Stimulated activated naive B cell treated with anti-CD40 and anti-IgM and Interleukin-4, amounts not matched to agents 10 μg/mL and 1 μg/mL and 100 μg/mL, for 72 hours (primary cell): ENCODE results near the gene LONRF3.
"Not testable (repeated sequence)": the region's sequence is repeated elsewhere in the genome, so short reads cannot be mapped to it uniquely, and the experiment has no call there.

Experiments
- ATAC-seq, 2 donors: fragments of 150-1000 bp; cut with Tn5 transposase; replicated peaks; 2 replicates each; pipeline ENCODE4 v1.10.0; 2021; ENCODE audit warnings: moderate library complexity in 1 of 2
- DNase-seq: peaks from one replicate; pipeline ENCODE4 v3.0.0; 2021
- H3K27ac Mint-ChIP-seq: one replicate; pipeline ENCODE4 v1.8.0; 2022; ENCODE audit warnings: mild to moderate bottlenecking, mixed read lengths
- H3K27me3 Mint-ChIP-seq, 2 donors: one replicate each; pipeline ENCODE4 v1.8.0; 2022; ENCODE audit warnings: mixed read lengths in 2 of 2
- H3K36me3 Mint-ChIP-seq, 2 donors: one replicate each; pipeline ENCODE4 v1.8.0; 2022; ENCODE audit warnings: mixed read lengths in 2 of 2, mild to moderate bottlenecking in 1 of 2
- H3K4me1 Mint-ChIP-seq, 2 donors: one replicate each; pipeline ENCODE4 v1.8.0; 2022; ENCODE audit warnings: mixed read lengths in 2 of 2, mild to moderate bottlenecking in 1 of 2
- H3K4me3 Mint-ChIP-seq, 2 donors: one replicate each; pipeline ENCODE4 v1.8.0; 2022; ENCODE audit warnings: mild to moderate bottlenecking in 2 of 2, mixed read lengths in 2 of 2, moderate library complexity in 1 of 2
- H3K9me3 Mint-ChIP-seq, 2 donors: one replicate each; pipeline ENCODE4 v1.8.0; 2022; ENCODE audit warnings: mixed read lengths in 2 of 2, mild to moderate bottlenecking in 1 of 2

LONRF3 gene

GRCh38 chrX:118974908-118975671 lies 672 bp downstream of the LONRF3 start:
- Mint-ChIP-seq H3K4me3 (peak overlapping the region; percentile 80 to 85), H3K36me3 (peaks cover 0 to 4% of the 10 kb centered on the region in 2 donors), H3K27ac (peak overlapping the region; percentile 80), H3K4me1 (peaks cover 10 to 29% of the 10 kb centered on the region in 2 donors), H3K9me3 (no peaks in the 10 kb centered on the region), H3K27me3 (peaks cover 29 to 31% of the 10 kb centered on the region in 2 donors)
- peak; percentile 45 to 56 for ATAC-seq
- peak; percentile 21 for DNase-seq

GRCh38 chrX:118975831-118976598 lies 1.6 kb downstream of the LONRF3 start:
- ATAC-seq = peak; percentile 43 to 65
- peak overlapping the region; percentile 80 for H3K27ac Mint-ChIP-seq
- H3K36me3 Mint-ChIP-seq = peaks cover 0 to 4% of the 10 kb centered on the region in 2 donors
- no peaks in the 10 kb centered on the region for H3K9me3 Mint-ChIP-seq
- peaks cover 24 to 27% of the 10 kb centered on the region in 2 donors for H3K27me3 Mint-ChIP-seq
- DNase-seq = peak; percentile 28
- H3K4me1 Mint-ChIP-seq = peaks cover 10 to 35% of the 10 kb centered on the region in 2 donors
- peak overlapping the region; percentile 80 to 85 for H3K4me3 Mint-ChIP-seq

- DNase-seq (peak; percentile 7), ATAC-seq (peak; percentile 5 to 24)
- Mint-ChIP-seq H3K27ac (no peak overlapping the region), H3K27me3 (peaks cover 23 to 27% of the 10 kb centered on the region in 2 donors), H3K4me3 (peak overlapping the region; percentile 80 to 85), H3K9me3 (no peaks in the 10 kb centered on the region), H3K36me3 (peaks cover 0 to 4% of the 10 kb centered on the region in 2 donors), H3K4me1 (peaks cover 10 to 35% of the 10 kb centered on the region in 2 donors)
Measured at GRCh38 chrX:118976599-118977340, 2.4 kb downstream of the LONRF3 start.

GRCh38 chrX:118977424-118977823 lies 3.0 kb downstream of the LONRF3 start:
- peaks cover 10 to 35% of the 10 kb centered on the region in 2 donors for H3K4me1 Mint-ChIP-seq
- DNase-seq (no peak), ATAC-seq (no peak)
- no peak overlapping the region for H3K27ac Mint-ChIP-seq
- H3K4me3 Mint-ChIP-seq = no peak overlapping the region
- H3K9me3 Mint-ChIP-seq = no peaks in the 10 kb centered on the region
- H3K27me3 Mint-ChIP-seq = peaks cover 19 to 27% of the 10 kb centered on the region in 2 donors
- H3K36me3 Mint-ChIP-seq = peaks cover 3 to 4% of the 10 kb centered on the region in 2 donors

- no peak for ATAC-seq
Measured at GRCh38 chrX:118978451-118978850, 4.0 kb downstream of the LONRF3 start.

GRCh38 chrX:118980761-118981160 lies 6.3 kb downstream of the LONRF3 start:
- DNase-seq = no peak
- Mint-ChIP-seq H3K4me3 (no peak overlapping the region), H3K4me1 (peaks cover 2 to 9% of the 10 kb centered on the region in 2 donors), H3K9me3 (no peaks in the 10 kb centered on the region), H3K36me3 (peaks cover 2 to 3% of the 10 kb centered on the region in 2 donors), H3K27me3 (peaks cover 3 to 8% of the 10 kb centered on the region in 2 donors), H3K27ac (no peak overlapping the region)
- no peak for ATAC-seq

More at GRCh38 chrX:118978451-118978850, 4.0 kb downstream of the LONRF3 start:
- Mint-ChIP-seq H3K36me3 (peaks cover 3 to 4% of the 10 kb centered on the region in 2 donors), H3K27me3 (peaks cover 17 to 18% of the 10 kb centered on the region in 2 donors), H3K27ac (no peak overlapping the region), H3K4me1 (peaks cover 10 to 30% of the 10 kb centered on the region in 2 donors), H3K4me3 (no peak overlapping the region), H3K9me3 (no peaks in the 10 kb centered on the region)
- DNase-seq = no peak

- H3K36me3 Mint-ChIP-seq = peaks cover 0 to 3% of the 10 kb centered on the region in 2 donors
- no peak overlapping the region for H3K27ac Mint-ChIP-seq
- H3K9me3 Mint-ChIP-seq = no peaks in the 10 kb centered on the region
- no peak for ATAC-seq
- H3K4me3 Mint-ChIP-seq = no peak overlapping the region
- H3K4me1 Mint-ChIP-seq = peaks cover 0 to 6% of the 10 kb centered on the region in 2 donors
- DNase-seq = no peak
- H3K27me3 Mint-ChIP-seq = peaks cover 0 to 7% of the 10 kb centered on the region in 2 donors
Measured at GRCh38 chrX:118983513-118983912, 9.1 kb downstream of the LONRF3 start.

GRCh38 chrX:118988911-118989310 lies 14.5 kb downstream of the LONRF3 start:
- Mint-ChIP-seq H3K27ac (no peak overlapping the region), H3K9me3 (peaks cover 2 to 4% of the 10 kb centered on the region in 2 donors), H3K4me1 (peaks cover 7% of the 10 kb centered on the region in 2 donors), H3K4me3 (no peak overlapping the region), H3K36me3 (peaks cover 6 to 7% of the 10 kb centered on the region in 2 donors), H3K27me3 (peaks cover 9 to 19% of the 10 kb centered on the region in 2 donors)
- DNase-seq = no peak
- ATAC-seq = no peak

- peaks cover 2 to 4% of the 10 kb centered on the region in 2 donors for H3K9me3 Mint-ChIP-seq
- no peak overlapping the region for H3K4me3 Mint-ChIP-seq
- no peak for ATAC-seq
- no peak overlapping the region for H3K27ac Mint-ChIP-seq
- H3K4me1 Mint-ChIP-seq = peaks cover 7% of the 10 kb centered on the region in 2 donors
- peaks cover 6 to 7% of the 10 kb centered on the region in 2 donors for H3K36me3 Mint-ChIP-seq
- peaks cover 9 to 19% of the 10 kb centered on the region in 2 donors for H3K27me3 Mint-ChIP-seq
- no peak for DNase-seq
Measured at GRCh38 chrX:118989886-118990285, 15.5 kb downstream of the LONRF3 start.

GRCh38 chrX:118990512-118991227 lies 16.3 kb downstream of the LONRF3 start:
- H3K27me3 Mint-ChIP-seq = peaks cover 17 to 24% of the 10 kb centered on the region in 2 donors
- H3K9me3 Mint-ChIP-seq = peaks cover 2 to 4% of the 10 kb centered on the region in 2 donors
- no peak overlapping the region for H3K27ac Mint-ChIP-seq
- ATAC-seq (no peak), DNase-seq (no peak)
- peaks cover 7% of the 10 kb centered on the region in 2 donors for H3K4me1 Mint-ChIP-seq
- H3K4me3 Mint-ChIP-seq = no peak overlapping the region
- H3K36me3 Mint-ChIP-seq = peaks cover 7 to 8% of the 10 kb centered on the region in 2 donors

- not testable (repeated sequence) for DNase-seq, ATAC-seq
Measured at GRCh38 chrX:118992441-118993121, 18.2 kb downstream of the LONRF3 start.

GRCh38 chrX:119003462-119003861 lies 29.0 kb downstream of the LONRF3 start:
- H3K9me3 Mint-ChIP-seq = no peaks in the 10 kb centered on the region
- H3K4me3 Mint-ChIP-seq = no peak overlapping the region
- no peak overlapping the region for H3K27ac Mint-ChIP-seq
- H3K4me1 Mint-ChIP-seq = peaks cover 0 to 2% of the 10 kb centered on the region in 2 donors
- no peak for DNase-seq
- no peak for ATAC-seq
- peaks cover 9 to 21% of the 10 kb centered on the region in 2 donors for H3K27me3 Mint-ChIP-seq
- no peaks in the 10 kb centered on the region for H3K36me3 Mint-ChIP-seq

More at GRCh38 chrX:118992441-118993121, 18.2 kb downstream of the LONRF3 start:
- H3K27me3 Mint-ChIP-seq = peaks cover 18 to 24% of the 10 kb centered on the region in 2 donors
- H3K4me1 Mint-ChIP-seq, H3K9me3 Mint-ChIP-seq, H3K27ac Mint-ChIP-seq, H3K36me3 Mint-ChIP-seq, H3K4me3 Mint-ChIP-seq: not testable (repeated sequence)
